NCI-H2029 treated with DMSO at 0.1 percent for 48 hours (cell line): Measurements from ENCODE around the gene ELMOD3.
A peak's percentile ranks its signal among the peaks of the same experiment; 100 is the strongest.
"Not testable (repeated sequence)": the region's sequence is repeated elsewhere in the genome, so short reads cannot be mapped to it uniquely, and the experiment has no call there.

Experiments used
- DNase-seq: peaks from one replicate; lab custom pipeline; 2025; lab: John Stamatoyannopoulos, UW

Gene ELMOD3

GRCh38 chr2:85376291-85377065, 21.9 kb downstream of the ELMOD3 start:
- no peak for DNase-seq

DNA sequence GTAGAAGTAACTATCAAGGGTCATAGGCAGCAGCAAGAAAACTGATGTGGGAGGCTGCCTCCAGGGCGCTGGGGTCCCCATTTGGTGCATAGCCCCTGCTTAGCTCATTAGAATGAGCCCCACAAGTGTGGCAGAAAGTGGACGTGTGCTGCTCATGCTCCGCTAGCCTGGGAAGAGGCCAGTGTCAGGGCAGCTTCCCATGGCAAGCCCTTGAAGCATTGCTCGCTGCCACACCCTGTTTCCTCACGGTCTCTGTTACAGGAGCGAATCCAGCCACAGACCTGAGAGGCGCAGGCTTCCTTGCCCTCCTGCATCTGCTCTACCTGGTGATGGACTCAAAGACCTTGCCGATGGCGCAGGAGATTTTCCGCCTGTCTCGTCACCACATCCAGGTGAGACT, 22.5 kb downstream of the ELMOD3 start:
- no peak for DNase-seq

- DNase-seq = no peak
These were observed 23.7 kb downstream of the ELMOD3 start for GRCh38 chr2:85378257-85378656.

DNA sequence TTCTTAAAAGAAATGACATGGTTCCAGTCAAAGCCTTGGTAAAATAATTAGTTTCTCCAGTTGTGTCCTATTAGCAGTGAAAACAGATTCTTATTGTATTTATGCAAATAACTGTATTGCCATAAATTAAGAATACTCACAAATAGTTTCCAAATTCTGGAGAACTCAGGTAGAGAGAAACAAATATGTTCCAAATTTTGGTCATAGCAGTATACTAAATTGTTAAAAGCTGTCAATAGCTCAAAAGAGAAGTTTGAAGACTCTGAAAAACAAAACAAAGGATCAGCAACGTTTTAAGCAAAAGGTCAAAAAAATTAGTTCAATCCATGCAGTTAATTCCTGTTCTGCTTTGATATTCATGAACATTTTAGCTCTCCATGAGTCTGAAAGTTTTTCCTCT, 25.5 kb downstream of the ELMOD3 start:
- DNase-seq = no peak

DNA sequence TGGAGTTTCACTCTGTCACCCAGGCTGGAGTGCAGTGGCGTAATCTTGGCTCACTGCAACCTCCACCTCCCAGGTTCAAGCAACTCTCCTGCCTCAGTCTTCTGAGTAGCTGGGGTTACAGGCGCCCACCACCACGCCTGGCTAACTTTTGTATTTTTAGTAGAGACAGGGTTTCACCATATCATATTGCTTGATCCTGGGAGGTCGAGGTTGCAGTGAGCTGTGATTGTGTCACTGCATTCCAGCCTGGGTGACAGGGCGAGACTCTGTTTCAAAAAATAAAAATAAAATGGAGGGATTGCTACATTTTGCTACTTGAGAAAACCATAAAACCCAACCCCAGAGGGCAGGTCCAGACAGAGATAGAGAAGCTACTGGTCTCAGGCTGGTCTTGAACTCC, 28.6 kb downstream of the ELMOD3 start:
- not testable (repeated sequence) for DNase-seq

DNA sequence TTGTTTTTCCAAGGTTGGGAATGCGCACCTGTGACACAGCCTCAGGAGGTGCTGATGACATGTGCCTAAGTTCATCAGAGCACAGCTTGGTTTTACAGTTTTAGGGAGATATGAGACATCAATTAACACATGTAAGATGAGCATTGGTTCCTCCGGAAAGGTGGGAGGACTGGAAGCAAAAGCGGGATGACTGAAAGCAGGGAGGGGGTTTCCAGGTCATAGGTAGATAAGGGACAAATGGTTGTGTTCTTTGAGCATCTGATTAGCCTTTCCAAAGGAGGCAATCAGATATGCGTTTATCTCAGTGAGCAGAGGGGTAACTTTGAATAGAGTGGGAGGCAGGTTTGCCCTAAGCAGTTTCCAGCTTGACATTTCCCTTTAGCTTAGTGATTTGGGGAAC, 29.3 kb downstream of the ELMOD3 start:
- no peak for DNase-seq

DNA sequence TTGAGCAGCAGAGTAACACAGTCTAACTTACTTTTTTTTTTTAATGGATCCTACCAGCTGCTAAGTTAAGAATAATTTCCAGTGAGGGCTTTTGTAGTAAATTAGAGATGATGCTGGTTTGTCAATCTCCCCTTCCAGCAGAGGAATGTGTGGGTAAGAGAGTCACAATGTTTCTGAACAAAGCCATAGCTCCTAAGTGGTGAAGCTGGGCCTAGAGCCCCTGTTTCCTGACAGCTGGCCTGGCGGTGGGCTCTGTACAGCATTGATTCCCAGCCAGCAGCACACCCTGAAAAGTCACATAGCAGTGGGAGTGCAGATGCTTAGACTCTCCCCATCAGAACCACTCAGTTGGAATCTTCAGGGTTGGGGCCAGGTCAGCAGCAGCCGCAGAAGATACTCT, 31.2 kb downstream of the ELMOD3 start:
- DNase-seq = no peak

- DNase-seq = no peak
These were observed 33.2 kb downstream of the ELMOD3 start for GRCh38 chr2:85387754-85388153.

DNA sequence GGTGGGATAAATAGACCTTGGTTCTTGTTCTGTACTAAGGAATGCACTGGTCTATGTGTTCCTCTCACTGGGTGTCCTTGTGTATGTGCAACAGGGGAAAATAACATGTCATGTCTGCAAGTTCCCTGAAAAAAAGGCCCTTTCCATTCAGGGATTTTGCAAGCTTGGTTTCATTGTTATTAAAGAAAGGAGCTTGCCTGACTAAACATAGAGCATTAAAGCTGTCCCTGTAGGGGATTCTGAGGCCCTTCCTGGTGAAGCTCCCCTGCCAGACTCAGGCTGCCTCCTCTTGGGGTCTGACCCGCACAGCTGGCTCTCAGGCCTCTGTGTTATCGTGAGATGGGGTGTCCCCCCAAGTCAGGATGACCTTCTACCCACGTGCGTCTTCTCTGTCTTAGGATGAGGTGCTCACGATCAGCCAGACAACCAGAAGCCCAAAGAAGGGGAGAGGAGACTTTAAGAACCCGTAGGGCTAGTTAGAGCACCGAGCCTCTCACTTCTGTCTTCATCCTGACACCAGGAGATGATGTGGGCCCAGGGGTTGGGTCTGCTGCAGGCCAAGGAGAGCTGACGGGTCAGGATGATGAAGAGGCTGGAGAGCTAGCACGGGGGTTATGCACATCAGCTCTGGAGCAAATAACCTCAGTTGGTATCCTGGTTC, 34.4 kb downstream of the ELMOD3 start:
- DNase-seq = no peak

GRCh38 chr2:85390941-85391669, 36.5 kb downstream of the ELMOD3 start:
- DNase-seq = no peak

GRCh38 chr2:85393836-85394235, 39.3 kb downstream of the ELMOD3 start:
- no peak for DNase-seq

GRCh38 chr2:85394261-85394681, 39.7 kb downstream of the ELMOD3 start:
- DNase-seq = peak; percentile 8

DNA sequence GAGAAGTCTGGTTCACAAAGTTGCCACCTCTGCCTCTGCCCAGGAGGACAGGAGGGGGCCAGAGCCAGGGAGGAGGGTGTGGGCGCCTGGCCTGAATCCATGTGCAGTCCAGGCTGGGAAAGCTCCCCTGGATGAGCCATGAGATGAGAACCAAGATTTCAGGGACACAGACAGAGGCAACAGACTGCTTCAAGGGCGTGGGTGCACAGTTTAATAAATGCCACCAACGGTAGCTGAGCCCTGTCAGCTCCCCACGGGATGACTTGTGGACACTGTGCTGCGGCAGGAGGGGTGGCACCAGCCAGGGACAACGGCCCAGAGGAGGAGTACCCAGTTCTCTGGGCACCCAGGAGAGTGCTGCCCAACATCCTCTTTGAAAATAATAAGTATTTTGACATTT, 40.4 kb downstream of the ELMOD3 start:
- DNase-seq = no peak

DNA sequence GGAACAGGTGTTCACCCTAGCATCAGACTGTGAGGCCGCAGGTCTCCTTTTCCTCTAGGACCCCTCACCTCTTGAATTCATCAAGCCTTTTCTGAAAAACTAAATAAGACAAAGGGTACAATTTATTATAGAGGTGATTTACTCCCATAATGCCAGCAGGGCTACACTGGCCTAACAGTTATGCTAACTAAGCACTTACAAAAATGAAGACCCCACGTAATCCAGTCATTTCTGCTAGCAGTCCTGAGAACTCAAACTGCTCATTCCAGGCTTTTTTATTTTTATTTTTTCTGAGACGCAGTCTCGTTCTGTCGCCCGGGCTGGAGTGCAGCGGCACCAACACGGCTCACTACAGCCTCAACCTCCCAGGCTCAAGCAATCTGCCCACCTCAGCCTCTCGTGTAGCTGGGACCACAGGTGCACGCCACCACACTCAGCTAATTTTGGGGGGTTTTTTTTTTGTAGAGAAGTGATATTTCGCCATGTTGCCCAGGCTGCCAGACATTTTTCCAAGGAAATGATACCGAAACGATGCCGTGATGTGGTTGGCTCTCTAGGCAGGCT, 41.4 kb downstream of the ELMOD3 start:
- DNase-seq = no peak

DNA sequence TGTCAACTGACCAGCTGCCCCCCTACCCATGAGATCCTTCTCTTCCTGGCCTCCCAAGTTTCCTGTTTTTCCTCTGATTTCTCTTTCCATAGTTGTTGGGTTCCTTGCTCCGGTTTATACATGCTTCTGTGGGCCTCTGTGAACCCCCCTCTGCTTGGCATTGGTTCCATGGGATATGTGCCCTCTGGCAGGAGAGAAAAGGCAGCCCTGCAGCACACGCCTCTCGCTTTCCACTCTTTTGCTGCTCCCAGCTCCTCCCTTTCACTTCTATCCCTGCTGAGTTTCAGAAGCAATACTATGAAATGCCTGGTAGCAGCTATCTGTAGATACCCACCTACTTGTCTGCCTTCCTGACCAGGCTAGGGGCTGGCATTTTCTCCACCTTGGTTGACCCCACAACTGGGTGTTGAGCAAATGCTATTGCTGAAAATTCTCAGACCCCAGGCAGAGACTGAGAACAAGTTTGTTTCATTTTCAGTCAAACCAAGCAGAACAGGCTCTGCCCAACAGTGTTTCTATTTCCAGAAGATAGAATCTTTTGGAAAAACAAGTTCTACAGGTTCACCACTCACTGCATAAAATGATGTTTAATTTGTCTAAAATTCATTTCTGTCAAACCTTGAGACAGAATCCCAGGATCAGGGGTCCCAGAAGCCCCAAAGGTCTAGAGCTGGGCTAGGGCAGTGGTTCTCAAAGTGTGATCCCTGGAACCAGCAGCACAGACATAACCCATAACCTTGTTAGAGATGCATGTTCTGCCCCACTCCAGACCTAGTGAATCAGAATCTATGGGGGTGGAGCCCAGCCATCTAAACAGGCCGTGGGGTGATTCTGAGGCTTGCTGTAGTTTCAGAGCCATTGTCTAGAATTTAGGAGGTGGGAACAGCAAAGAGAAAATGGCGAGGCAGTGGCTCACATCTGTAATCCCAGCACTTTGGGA, 42.2 kb downstream of the ELMOD3 start:
- no peak for DNase-seq

DNA sequence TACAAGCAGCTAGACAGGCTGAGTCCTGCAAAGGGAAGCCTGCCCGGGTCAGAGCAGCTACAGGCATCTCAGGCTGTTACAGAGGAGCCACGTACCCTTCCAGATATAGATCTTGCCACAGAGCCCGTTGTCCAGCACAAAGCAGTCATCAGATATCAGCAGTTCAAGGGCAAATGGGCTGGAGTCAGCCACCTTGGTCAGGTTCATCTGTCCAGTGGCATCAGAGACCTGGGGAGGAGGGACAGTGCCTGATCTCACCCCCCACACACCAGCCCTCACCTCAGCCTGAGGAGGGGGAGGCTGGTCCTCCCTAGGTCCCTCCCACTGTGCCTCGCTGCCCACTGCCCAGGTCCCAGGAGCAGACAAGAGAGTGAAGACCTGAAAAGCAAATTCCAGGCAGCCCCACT, 43.4 kb downstream of the ELMOD3 start:
- no peak for DNase-seq

GRCh38 chr2:85398426-85399182, 44.0 kb downstream of the ELMOD3 start:
- DNase-seq = no peak

DNA sequence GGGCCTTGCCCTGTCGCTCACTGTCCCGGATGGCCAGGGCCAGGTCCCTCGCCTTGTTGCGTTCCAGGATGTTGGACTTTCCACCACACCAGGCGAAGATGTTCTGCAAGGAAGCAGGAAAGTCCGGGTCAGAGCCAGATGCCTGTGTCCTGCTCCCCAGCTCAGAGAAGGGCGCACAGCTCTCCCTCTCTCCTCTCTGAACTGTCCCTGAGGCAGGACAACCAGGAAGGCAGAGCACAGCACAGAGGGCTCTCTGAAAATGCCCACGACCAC, 44.5 kb downstream of the ELMOD3 start:
- no peak for DNase-seq

- DNase-seq = peak; percentile 37
These were observed 45.5 kb downstream of the ELMOD3 start for GRCh38 chr2:85400023-85400422.

DNA sequence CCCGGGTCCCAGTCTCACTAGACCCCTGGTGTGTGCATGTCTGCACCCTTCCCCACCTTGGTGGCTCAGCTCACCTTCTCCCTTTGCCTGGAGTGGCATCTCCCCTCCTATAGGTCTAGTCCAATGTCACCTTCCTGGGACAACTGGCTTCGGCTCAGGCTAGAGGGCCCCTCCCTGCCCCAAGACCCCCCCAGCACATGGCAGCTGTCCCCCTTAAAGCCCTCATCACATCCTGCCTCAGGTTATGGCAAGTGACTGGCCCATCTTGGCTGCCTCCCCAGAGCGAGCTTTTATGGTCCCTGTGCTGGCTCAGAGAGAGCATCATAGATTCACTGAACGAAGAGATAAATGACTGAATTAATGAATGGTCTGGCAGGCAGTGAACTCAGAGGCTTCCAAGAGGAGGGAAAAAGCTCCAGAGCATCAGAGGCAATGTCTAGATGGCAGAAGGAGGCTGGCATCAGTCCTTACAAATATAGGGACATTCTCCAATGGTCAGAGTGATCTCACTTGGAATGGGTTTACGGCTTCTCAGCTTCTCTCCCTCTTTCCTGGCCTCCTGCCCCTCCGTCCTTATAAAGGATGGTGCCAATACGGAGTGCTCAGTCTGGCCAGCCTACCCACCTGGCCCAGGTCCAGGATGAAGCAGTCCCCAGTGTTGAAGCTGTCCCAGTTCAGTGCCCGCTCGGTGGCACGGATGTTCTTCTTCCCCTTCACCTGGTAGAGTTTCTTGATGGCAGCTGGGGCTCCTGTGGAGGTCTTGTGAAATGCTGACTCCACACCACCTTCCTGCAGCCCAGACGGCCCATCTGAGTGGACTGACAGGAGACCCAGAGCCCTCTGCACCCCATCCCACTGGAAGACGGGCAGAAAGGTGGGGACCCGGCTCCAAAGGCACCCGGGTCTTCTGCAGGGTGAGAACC, 46.2 kb downstream of the ELMOD3 start:
- peak; percentile 58 for DNase-seq
